IMR-90 (cell line): ENCODE results near the gene KDR. TPM values are rescaled to one million over a fixed set of nuclear protein-coding genes. Genes with fewer than 3 reads are reported as not detected.

Source experiments
- ATAC-seq: fragments of 200-7000 bp; cut with Tn5 transposase; 2 replicates; pipeline ENCODE4 v1.9.1; 2020; ENCODE audit warnings: low read depth, mild to moderate bottlenecking, moderate library complexity
- BruUV-seq: library from RNA; stranded (reverse); fragments of 400-500 nt; replicated peaks from 2 replicates; lab custom pipeline; 2021; lab: Mats Ljungman, UMichigan
- CTCF ChIA-PET: fragments of 300-600 bp; formaldehyde crosslinking; extraction: SDS; loops from one replicate; lab custom pipeline; 2021; ENCODE audit warnings: antibody characterized with exemption; lab: Yijun Ruan, JAX
- POLR2A ChIA-PET: fragments of 300-600 bp; sonication (Branson Sonifier 250); formaldehyde crosslinking; loops from one replicate; lab custom pipeline; 2022; ENCODE audit warnings: antibody characterized with exemption; ENCODE audit not compliant: unreplicated experiment; lab: Charles Lee
- DNase-seq: peaks from one replicate; pipeline ENCODE4 v3.0.0; 2013
- H2AFZ ChIP-seq: replicated peaks from 2 replicates; pipeline ENCODE3; 2013; ENCODE audit warnings: low read length, mild to moderate bottlenecking; ENCODE audit not compliant: poor library complexity
- H2AK5ac ChIP-seq: 2 replicates; pipeline ENCODE4 v1.6.1; 2013; ENCODE audit warnings: low read depth, low read length, inconsistent platforms
- H2AK9ac ChIP-seq: replicated peaks from 2 replicates; pipeline ENCODE3; 2013; ENCODE audit warnings: mild to moderate bottlenecking, low read depth, low read length, moderate library complexity; ENCODE audit not compliant: poor library complexity
- H2BK120ac ChIP-seq: 2 replicates; pipeline ENCODE4 v1.6.1; 2013; ENCODE audit warnings: low read depth, low read length, inconsistent platforms
- H2BK15ac ChIP-seq: 3 replicates; pipeline ENCODE4 v1.6.1; 2013; ENCODE audit warnings: low read depth, low read length, inconsistent platforms
- H2BK20ac ChIP-seq: 2 replicates; pipeline ENCODE4 v1.6.1; 2013; ENCODE audit warnings: low read depth, mild to moderate bottlenecking, inconsistent platforms, low read length, moderate library complexity
- H2BK5ac ChIP-seq: 2 replicates; pipeline ENCODE4 v1.6.1; 2013; ENCODE audit warnings: mild to moderate bottlenecking, low read depth, low read length, inconsistent platforms; ENCODE audit not compliant: poor library complexity, severe bottlenecking
- H3K14ac ChIP-seq: replicated peaks from 2 replicates; pipeline ENCODE4 v1.6.1; 2013; ENCODE audit warnings: low read depth, low read length, inconsistent platforms
- H3K18ac ChIP-seq: 2 replicates; pipeline ENCODE4 v1.6.1; 2013; ENCODE audit warnings: low read depth, low read length, control low read depth
- H3K23ac ChIP-seq: 2 replicates; pipeline ENCODE4 v1.6.1; 2013; ENCODE audit warnings: low read depth, low read length, inconsistent platforms
- H3K27ac ChIP-seq: 2 replicates; pipeline ENCODE4 v1.5.1; 2013; ENCODE audit warnings: mild to moderate bottlenecking, control low read depth, low read length; ENCODE audit not compliant: insufficient read depth
- H3K27me3 ChIP-seq: 2 replicates; pipeline ENCODE4 v1.6.1; 2013; ENCODE audit warnings: low read length; ENCODE audit not compliant: control insufficient read depth, insufficient read depth
- H3K36me3 ChIP-seq: 2 replicates; pipeline ENCODE4 v1.6.1; 2013; ENCODE audit warnings: low read length, mixed read lengths; ENCODE audit not compliant: control insufficient read depth, insufficient read depth
- H3K4ac ChIP-seq: 2 replicates; pipeline ENCODE4 v1.6.1; 2013; ENCODE audit warnings: low read depth, low read length, inconsistent platforms
- H3K4me1 ChIP-seq: 2 replicates; pipeline ENCODE4 v1.6.1; 2013; ENCODE audit warnings: low read length, mixed read lengths; ENCODE audit not compliant: control insufficient read depth, insufficient read depth
- H3K4me2 ChIP-seq: 2 replicates; pipeline ENCODE4 v1.6.1; 2013; ENCODE audit warnings: low read depth, mild to moderate bottlenecking, control low read depth, low read length, moderate library complexity
- H3K4me3 ChIP-seq: 2 replicates; pipeline ENCODE4 v1.5.1; 2013; ENCODE audit warnings: low read depth, mild to moderate bottlenecking, control low read depth, low read length, moderate library complexity; ENCODE audit not compliant: insufficient read depth
- H3K56ac ChIP-seq: 2 replicates; pipeline ENCODE4 v1.6.1; 2013; ENCODE audit warnings: low read length, inconsistent platforms; ENCODE audit not compliant: insufficient read depth; ENCODE audit errors: extremely low read depth
- H3K79me1 ChIP-seq, 2 experiments: 2 replicates each; pipeline ENCODE4 v1.6.1; 2013; ENCODE audit warnings: low read length in 2 of 2, inconsistent platforms in 1 of 2, low read depth in 1 of 2
- H3K9ac ChIP-seq: 2 replicates; pipeline ENCODE4 v1.6.1; 2013; ENCODE audit warnings: low read depth, low read length, control low read depth
- H3K9me1 ChIP-seq: 2 replicates; pipeline ENCODE4 v1.6.1; 2013; ENCODE audit warnings: low read length, inconsistent platforms; ENCODE audit not compliant: insufficient read depth
- H3K9me3 ChIP-seq: 2 replicates; pipeline ENCODE4 v1.6.1; 2013; ENCODE audit warnings: low read length; ENCODE audit not compliant: control insufficient read depth, insufficient read depth
- H4K20me1 ChIP-seq: 2 replicates; pipeline ENCODE4 v1.6.1; 2013; ENCODE audit warnings: low read length, inconsistent platforms; ENCODE audit not compliant: insufficient read depth
- H4K5ac ChIP-seq: 2 replicates; pipeline ENCODE4 v1.6.1; 2013; ENCODE audit warnings: mild to moderate bottlenecking, low read depth, low read length, control low read depth
- H4K8ac ChIP-seq, 2 experiments: 2 replicates each; pipeline ENCODE4 v1.6.1; 2013; ENCODE audit warnings: low read depth in 2 of 2, low read length in 2 of 2, control low read depth in 1 of 2, inconsistent platforms in 1 of 2
- H4K91ac ChIP-seq: 2 replicates; pipeline ENCODE4 v1.6.1; 2013; ENCODE audit warnings: low read depth, low read length, inconsistent platforms; ENCODE audit not compliant: insufficient read depth
- BHLHE40 ChIP-seq: fragments of 150-350 bp; IDR thresholded peaks from 2 replicates; pipeline ENCODE4 v1.6.1; 2016; ENCODE audit warnings: mild to moderate bottlenecking, low read depth, low read length
- CEBPB ChIP-seq: IDR thresholded peaks from 2 replicates; pipeline ENCODE4 v1.6.1; 2012; ENCODE audit warnings: low read depth, low read length, improper control_type of control experiment
- CHD1 ChIP-seq: IDR thresholded peaks from 2 replicates; pipeline ENCODE4 v1.6.1; 2012; ENCODE audit warnings: low read depth, low read length, improper control_type of control experiment
- CTCF ChIP-seq: conservative IDR thresholded peaks from 2 replicates; pipeline ENCODE4 v1.5.1; 2012; ENCODE audit warnings: mild to moderate bottlenecking, low read depth, low read length, improper control_type of control experiment
- ELK1 ChIP-seq: fragments of 150-350 bp; IDR thresholded peaks from 2 replicates; pipeline ENCODE4 v1.6.1; 2016; ENCODE audit warnings: low read depth, mild to moderate bottlenecking, low read length, moderate library complexity, borderline replicate concordance
- FOS ChIP-seq: fragments of 150-350 bp; IDR thresholded peaks from 2 replicates; pipeline ENCODE4 v1.6.1; 2016; ENCODE audit warnings: low read depth, low read length
- MAFK ChIP-seq: IDR thresholded peaks from 2 replicates; pipeline ENCODE4 v1.6.1; 2012; ENCODE audit warnings: low read depth, low read length, improper control_type of control experiment
- MAZ ChIP-seq: IDR thresholded peaks from 2 replicates; pipeline ENCODE4 v1.6.1; 2012; ENCODE audit warnings: low read depth, mild to moderate bottlenecking, low read length, improper control_type of control experiment, moderate library complexity, borderline replicate concordance
- MXI1 ChIP-seq: IDR thresholded peaks from 2 replicates; pipeline ENCODE4 v1.6.1; 2012; ENCODE audit warnings: low read depth, mild to moderate bottlenecking, low read length, moderate library complexity, borderline replicate concordance
- NFE2L2 ChIP-seq: fragments of 150-350 bp; IDR thresholded peaks from 2 replicates; pipeline ENCODE4 v1.6.1; 2016; ENCODE audit warnings: low read depth, mild to moderate bottlenecking, low read length
- POLR2A ChIP-seq: IDR thresholded peaks from 2 replicates; pipeline ENCODE4 v1.6.1; 2012; ENCODE audit warnings: mild to moderate bottlenecking, low read depth, low read length
- RAD21 ChIP-seq: IDR thresholded peaks from 2 replicates; pipeline ENCODE4 v1.6.1; 2012; ENCODE audit warnings: low read length, improper control_type of control experiment
- RCOR1 ChIP-seq: IDR thresholded peaks from 2 replicates; pipeline ENCODE4 v1.6.1; 2012; ENCODE audit warnings: mild to moderate bottlenecking, low read length, improper control_type of control experiment; ENCODE audit not compliant: insufficient replicate concordance
- RFX5 ChIP-seq: IDR thresholded peaks from 2 replicates; pipeline ENCODE4 v1.8.0; 2012; ENCODE audit warnings: low read depth, mild to moderate bottlenecking, low read length, moderate library complexity
- SMC3 ChIP-seq: fragments of 150-350 bp; IDR thresholded peaks from 2 replicates; pipeline ENCODE4 v1.6.1; 2016; ENCODE audit warnings: low read depth, mild to moderate bottlenecking, antibody characterized with exemption, low read length, moderate library complexity
- USF2 ChIP-seq: fragments of 150-350 bp; IDR thresholded peaks from 2 replicates; pipeline ENCODE4 v1.6.1; 2017; ENCODE audit warnings: mild to moderate bottlenecking, antibody characterized with exemption, low read length, low read depth
- WGBS, 2 experiments: methylation state at CpG; one replicate each; pipeline versions ENCODE4 v1.1.5 to v1.1.7; 2013; ENCODE audit warnings: missing lambda C conversion rate in 2 of 2; ENCODE audit not compliant: insufficient read length in 1 of 2; ENCODE audit errors: extremely low coverage in 2 of 2; 5-methylcytosine and 5-hydroxymethylcytosine counted together
- dilution Hi-C: fragments of 300-500 bp; cut with HindIII; formaldehyde crosslinking; loops from one replicate; pipeline ENCODE4 v1.14.3; 2018; ENCODE audit warnings: low sequenced_read_pairs; ENCODE audit not compliant: unreplicated experiment
- in situ Hi-C: fragments of 300-500 bp; cut with MboI; formaldehyde crosslinking; loops from 3 replicates; pipeline ENCODE4 v1.14.3; 2019; ENCODE audit warnings: low sequenced_read_pairs, inconsistent platforms, mixed read lengths
- intact Hi-C: fragments of 100-400 bp; cut with micrococcal nuclease; formaldehyde crosslinking; loops from 2 replicates; pipeline ENCODE4 v1.10.0; 2022
- polyA plus RNA-seq, 3 experiments: library from polyadenylated mRNA; depleted of rRNA; stranded (reverse); fragments of >200 nt; gene quantifications; 2 replicates each; pipeline ENCODE4 v1.2.3, GENCODE V29; 2012; ENCODE audit warnings: low replicate concordance in 1 of 3
- total RNA-seq: library from RNA; depleted of rRNA; stranded (reverse); fragments of >200 nt; gene quantifications from 2 replicates; pipeline ENCODE4 v1.2.3, GENCODE V29; 2012

The KDR gene
- total and polyA plus RNA-seq, 2 of the 4 experiments (the other 2 are of a cell fraction) = not detected

- H2AK9ac ChIP-seq = no peak overlapping the region
- ATAC-seq (no peak), DNase-seq (no peak)
- H4K20me1 ChIP-seq = no peaks in the 10 kb centered on the region
- POLR2A ChIA-PET = no interaction called here
- CTCF ChIA-PET = no interaction called here
- H2AK5ac ChIP-seq = no peak overlapping the region
- H3K14ac ChIP-seq = no peak overlapping the region
- H3K23ac ChIP-seq = no peak overlapping the region
- H3K27ac ChIP-seq = no peak overlapping the region
- H4K91ac ChIP-seq = no peak overlapping the region
- H3K9me1 ChIP-seq = no peaks in the 10 kb centered on the region
- no peak overlapping the region for H3K4me2 ChIP-seq
- no peaks in the 10 kb centered on the region for H3K9me3 ChIP-seq
- dilution Hi-C loops = no loop called here
- H2BK15ac ChIP-seq = no peak overlapping the region
- in situ Hi-C loops = no loop called here
- TF ChIP-seq USF2 = no peak
- no peak for TF ChIP-seq RCOR1
- no peak for TF ChIP-seq MAFK
- no peak for TF ChIP-seq SMC3
- TF ChIP-seq RFX5 = no peak
- TF ChIP-seq NFE2L2 = no peak
- no peak for TF ChIP-seq MXI1
- no peak for TF ChIP-seq CTCF
- no peak for TF ChIP-seq BHLHE40
- TF ChIP-seq POLR2A = no peak
- no peak for TF ChIP-seq FOS
- TF ChIP-seq CEBPB = no peak
- no peak for TF ChIP-seq RAD21
- no peak for TF ChIP-seq MAZ
- TF ChIP-seq ELK1 = no peak
- no peak for TF ChIP-seq CHD1
- no peaks in the 10 kb centered on the region for H3K79me1 ChIP-seq
- H2BK20ac ChIP-seq = no peak overlapping the region
- H2AFZ ChIP-seq = no peak overlapping the region
- peaks cover 1% of the 10 kb centered on the region for H3K27me3 ChIP-seq
- H2BK120ac ChIP-seq = no peak overlapping the region
- intact Hi-C loops = no loop called here
- no peak overlapping the region for H3K4me3 ChIP-seq
- H3K4ac ChIP-seq = no peak overlapping the region
- H3K9ac ChIP-seq = no peak overlapping the region
- no peaks in the 10 kb centered on the region for H3K4me1 ChIP-seq
- no peak overlapping the region for H3K18ac ChIP-seq
- H4K5ac ChIP-seq = no peak overlapping the region
- no peak overlapping the region for H4K8ac ChIP-seq
- no peaks in the 10 kb centered on the region for H3K36me3 ChIP-seq
- no TSS peak for BruUV-seq
- H2BK5ac ChIP-seq = no peak overlapping the region
- no CpG with 5 or more reads among the region's 2 CpGs for WGBS, 2 experiments
- no peak overlapping the region for H3K56ac ChIP-seq
These were observed 18.5 kb upstream of the KDR start for GRCh38 chr4:55143858-55144257.
